Measurements from ENCODE around the gene CRELD1. TPM values are rescaled to one million over a fixed set of nuclear protein-coding genes. Genes with fewer than 3 reads are reported as not detected.

CRELD1 gene
- total and polyA plus RNA-seq, 2 of the 13 experiments (the other 11 are each of a cell fraction or from before 2014, with no cell fraction given), result 27.1 to 61.9 TPM

DNA sequence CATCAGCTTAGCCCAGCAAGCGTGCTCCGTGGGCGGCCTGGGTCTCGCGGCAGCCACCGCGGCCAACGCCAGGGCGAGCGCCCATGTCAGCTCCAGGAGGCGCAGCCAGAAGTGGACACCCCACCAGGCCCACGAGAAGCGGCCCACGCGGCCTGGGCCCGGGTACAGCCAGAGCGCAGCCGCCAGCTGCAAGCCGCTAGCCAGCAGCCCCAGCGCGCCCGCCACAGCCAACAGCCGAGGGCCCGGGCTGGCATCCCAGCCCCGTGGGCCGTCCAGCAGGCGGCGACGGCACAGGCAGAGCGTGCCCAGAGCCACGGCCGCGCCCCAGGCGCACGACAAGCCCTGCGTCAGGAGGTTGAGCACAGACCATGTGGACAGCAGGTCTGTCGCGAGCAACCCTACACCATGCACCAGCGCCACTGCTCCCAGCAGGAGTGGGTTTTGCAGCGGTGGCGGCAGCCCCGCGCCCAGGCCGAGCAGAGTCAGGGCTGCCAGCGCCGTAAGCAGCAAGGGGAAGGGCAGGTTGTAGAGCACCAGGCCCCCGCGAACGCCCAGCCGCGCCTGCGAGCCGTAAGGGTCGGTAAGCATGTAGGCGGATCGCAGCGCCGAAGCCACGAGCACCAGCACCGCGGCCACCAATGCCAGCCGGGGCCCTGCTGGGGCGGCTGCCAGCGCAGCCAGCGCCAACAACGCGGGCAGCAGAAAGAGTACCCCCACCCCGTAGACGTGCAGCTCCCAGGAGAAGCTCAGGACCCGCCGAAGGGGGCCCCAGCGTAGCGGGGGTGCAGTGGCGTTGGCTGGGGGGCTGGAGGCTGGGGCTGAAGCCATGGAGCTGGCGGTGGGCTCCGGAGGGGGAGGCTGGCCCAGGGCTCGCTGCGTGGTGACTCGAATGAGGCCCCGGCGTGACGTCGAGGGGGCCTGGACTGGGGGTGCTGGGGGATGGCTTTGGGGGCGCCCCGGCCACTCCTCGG, 13.7 kb downstream of the CRELD1 start (continued):
- TF ChIP-seq ZNF569 (CRISPR knock-in tag; IDR thresholded peaks at IDR 0.05; ENCODE audit: borderline replicate concordance), result no peak
- peak; percentile 90 for TF ChIP-seq RBFOX2 (IDR thresholded peaks at IDR 0.05; ENCODE audit: low read depth, low read length)
- TF ChIP-seq MTA1 (CRISPR knock-in tag; IDR thresholded peaks at IDR 0.05; ENCODE audit: borderline replicate concordance), result peak; percentile 86; the same call in 1 of the 2 replicates
- TF ChIP-seq ARID2 (CRISPR knock-in tag; IDR thresholded peaks at IDR 0.05; ENCODE audit: borderline replicate concordance), result peak; percentile 83; the same call in 1 of the 2 replicates
- TF ChIP-seq ZSCAN25 (CRISPR knock-in tag; IDR thresholded peaks at IDR 0.05), result 0 out of 2 replicates have a peak, but pooled peaks have one; percentile 83
- TF ChIP-seq, protein P1, sequence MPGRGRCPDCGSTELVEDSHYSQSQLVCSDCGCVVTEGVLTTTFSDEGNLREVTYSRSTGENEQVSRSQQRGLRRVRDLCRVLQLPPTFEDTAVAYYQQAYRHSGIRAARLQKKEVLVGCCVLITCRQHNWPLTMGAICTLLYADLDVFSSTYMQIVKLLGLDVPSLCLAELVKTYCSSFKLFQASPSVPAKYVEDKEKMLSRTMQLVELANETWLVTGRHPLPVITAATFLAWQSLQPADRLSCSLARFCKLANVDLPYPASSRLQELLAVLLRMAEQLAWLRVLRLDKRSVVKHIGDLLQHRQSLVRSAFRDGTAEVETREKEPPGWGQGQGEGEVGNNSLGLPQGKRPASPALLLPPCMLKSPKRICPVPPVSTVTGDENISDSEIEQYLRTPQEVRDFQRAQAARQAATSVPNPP (CRISPR knock-in tag; IDR thresholded peaks at IDR 0.05), result peak; percentile 81; the same call in 1 of the 2 replicates
- TF ChIP-seq ZNF337 (CRISPR knock-in tag; IDR thresholded peaks at IDR 0.05; ENCODE audit: borderline replicate concordance, low read depth), result 0 out of 2 replicates have a peak, but pooled peaks have one; percentile 73
- TF ChIP-seq HMG20A (CRISPR knock-in tag; IDR thresholded peaks at IDR 0.05; ENCODE audit: borderline replicate concordance), result 0 out of 2 replicates have a peak, but pooled peaks have one; percentile 14
- TF ChIP-seq, protein P2, sequence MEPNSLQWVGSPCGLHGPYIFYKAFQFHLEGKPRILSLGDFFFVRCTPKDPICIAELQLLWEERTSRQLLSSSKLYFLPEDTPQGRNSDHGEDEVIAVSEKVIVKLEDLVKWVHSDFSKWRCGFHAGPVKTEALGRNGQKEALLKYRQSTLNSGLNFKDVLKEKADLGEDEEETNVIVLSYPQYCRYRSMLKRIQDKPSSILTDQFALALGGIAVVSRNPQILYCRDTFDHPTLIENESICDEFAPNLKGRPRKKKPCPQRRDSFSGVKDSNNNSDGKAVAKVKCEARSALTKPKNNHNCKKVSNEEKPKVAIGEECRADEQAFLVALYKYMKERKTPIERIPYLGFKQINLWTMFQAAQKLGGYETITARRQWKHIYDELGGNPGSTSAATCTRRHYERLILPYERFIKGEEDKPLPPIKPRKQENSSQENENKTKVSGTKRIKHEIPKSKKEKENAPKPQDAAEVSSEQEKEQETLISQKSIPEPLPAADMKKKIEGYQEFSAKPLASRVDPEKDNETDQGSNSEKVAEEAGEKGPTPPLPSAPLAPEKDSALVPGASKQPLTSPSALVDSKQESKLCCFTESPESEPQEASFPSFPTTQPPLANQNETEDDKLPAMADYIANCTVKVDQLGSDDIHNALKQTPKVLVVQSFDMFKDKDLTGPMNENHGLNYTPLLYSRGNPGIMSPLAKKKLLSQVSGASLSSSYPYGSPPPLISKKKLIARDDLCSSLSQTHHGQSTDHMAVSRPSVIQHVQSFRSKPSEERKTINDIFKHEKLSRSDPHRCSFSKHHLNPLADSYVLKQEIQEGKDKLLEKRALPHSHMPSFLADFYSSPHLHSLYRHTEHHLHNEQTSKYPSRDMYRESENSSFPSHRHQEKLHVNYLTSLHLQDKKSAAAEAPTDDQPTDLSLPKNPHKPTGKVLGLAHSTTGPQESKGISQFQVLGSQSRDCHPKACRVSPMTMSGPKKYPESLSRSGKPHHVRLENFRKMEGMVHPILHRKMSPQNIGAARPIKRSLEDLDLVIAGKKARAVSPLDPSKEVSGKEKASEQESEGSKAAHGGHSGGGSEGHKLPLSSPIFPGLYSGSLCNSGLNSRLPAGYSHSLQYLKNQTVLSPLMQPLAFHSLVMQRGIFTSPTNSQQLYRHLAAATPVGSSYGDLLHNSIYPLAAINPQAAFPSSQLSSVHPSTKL (CRISPR knock-in tag; IDR thresholded peaks at IDR 0.05), result peak; percentile 45; the same call in 1 of the 2 replicates
- TF ChIP-seq PRPF4 (IDR thresholded peaks at IDR 0.05; ENCODE audit: low read depth, low read length, poor library complexity, severe bottlenecking), result no peak
- TF ChIP-seq TBX2 (CRISPR knock-in tag; IDR thresholded peaks at IDR 0.05; ENCODE audit: borderline replicate concordance), result peak; percentile 43; the same call in 1 of the 2 replicates
- TF ChIP-seq, protein P3, sequence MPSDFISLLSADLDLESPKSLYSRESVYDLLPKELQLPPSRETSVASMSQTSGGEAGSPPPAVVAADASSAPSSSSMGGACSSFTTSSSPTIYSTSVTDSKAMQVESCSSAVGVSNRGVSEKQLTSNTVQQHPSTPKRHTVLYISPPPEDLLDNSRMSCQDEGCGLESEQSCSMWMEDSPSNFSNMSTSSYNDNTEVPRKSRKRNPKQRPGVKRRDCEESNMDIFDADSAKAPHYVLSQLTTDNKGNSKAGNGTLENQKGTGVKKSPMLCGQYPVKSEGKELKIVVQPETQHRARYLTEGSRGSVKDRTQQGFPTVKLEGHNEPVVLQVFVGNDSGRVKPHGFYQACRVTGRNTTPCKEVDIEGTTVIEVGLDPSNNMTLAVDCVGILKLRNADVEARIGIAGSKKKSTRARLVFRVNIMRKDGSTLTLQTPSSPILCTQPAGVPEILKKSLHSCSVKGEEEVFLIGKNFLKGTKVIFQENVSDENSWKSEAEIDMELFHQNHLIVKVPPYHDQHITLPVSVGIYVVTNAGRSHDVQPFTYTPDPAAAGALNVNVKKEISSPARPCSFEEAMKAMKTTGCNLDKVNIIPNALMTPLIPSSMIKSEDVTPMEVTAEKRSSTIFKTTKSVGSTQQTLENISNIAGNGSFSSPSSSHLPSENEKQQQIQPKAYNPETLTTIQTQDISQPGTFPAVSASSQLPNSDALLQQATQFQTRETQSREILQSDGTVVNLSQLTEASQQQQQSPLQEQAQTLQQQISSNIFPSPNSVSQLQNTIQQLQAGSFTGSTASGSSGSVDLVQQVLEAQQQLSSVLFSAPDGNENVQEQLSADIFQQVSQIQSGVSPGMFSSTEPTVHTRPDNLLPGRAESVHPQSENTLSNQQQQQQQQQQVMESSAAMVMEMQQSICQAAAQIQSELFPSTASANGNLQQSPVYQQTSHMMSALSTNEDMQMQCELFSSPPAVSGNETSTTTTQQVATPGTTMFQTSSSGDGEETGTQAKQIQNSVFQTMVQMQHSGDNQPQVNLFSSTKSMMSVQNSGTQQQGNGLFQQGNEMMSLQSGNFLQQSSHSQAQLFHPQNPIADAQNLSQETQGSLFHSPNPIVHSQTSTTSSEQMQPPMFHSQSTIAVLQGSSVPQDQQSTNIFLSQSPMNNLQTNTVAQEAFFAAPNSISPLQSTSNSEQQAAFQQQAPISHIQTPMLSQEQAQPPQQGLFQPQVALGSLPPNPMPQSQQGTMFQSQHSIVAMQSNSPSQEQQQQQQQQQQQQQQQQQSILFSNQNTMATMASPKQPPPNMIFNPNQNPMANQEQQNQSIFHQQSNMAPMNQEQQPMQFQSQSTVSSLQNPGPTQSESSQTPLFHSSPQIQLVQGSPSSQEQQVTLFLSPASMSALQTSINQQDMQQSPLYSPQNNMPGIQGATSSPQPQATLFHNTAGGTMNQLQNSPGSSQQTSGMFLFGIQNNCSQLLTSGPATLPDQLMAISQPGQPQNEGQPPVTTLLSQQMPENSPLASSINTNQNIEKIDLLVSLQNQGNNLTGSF (CRISPR knock-in tag; IDR thresholded peaks at IDR 0.05), result peak; percentile 89; the same call in 1 of the 2 replicates
- TF ChIP-seq POLR2A (IDR thresholded peaks at IDR 0.05; ENCODE audit: insufficient read depth in 1 of 2, low read depth in 2 of 2, low read length in 2 of 2), result peak in 1 of 2 experiments; percentile 75; a peak in 2 of 4 replicates
- TF ChIP-seq, protein P4, sequence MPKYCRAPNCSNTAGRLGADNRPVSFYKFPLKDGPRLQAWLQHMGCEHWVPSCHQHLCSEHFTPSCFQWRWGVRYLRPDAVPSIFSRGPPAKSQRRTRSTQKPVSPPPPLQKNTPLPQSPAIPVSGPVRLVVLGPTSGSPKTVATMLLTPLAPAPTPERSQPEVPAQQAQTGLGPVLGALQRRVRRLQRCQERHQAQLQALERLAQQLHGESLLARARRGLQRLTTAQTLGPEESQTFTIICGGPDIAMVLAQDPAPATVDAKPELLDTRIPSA (CRISPR knock-in tag; IDR thresholded peaks at IDR 0.05; ENCODE audit: borderline replicate concordance), result peak; percentile 73; the same call in 1 of the 2 replicates
